Tongue (tissue), 2 donors: ENCODE results near the gene CDK19. TPM values are rescaled to one million over a fixed set of nuclear protein-coding genes. Genes with fewer than 3 reads are reported as not detected.
"Not testable (repeated sequence)": the region's sequence is repeated elsewhere in the genome, so short reads cannot be mapped to it uniquely, and the experiment has no call there.

Source experiments
- DNase-seq: peaks from one replicate; pipeline ENCODE4 v3.0.0-alpha.2; 2015
- total RNA-seq: library from RNA; depleted of rRNA; stranded (reverse); fragments of >200 nt; gene quantifications from one replicate; pipeline ENCODE4 v1.2.3, GENCODE V29; 2014

Gene CDK19
- 20.3 TPM for total RNA-seq

DNA sequence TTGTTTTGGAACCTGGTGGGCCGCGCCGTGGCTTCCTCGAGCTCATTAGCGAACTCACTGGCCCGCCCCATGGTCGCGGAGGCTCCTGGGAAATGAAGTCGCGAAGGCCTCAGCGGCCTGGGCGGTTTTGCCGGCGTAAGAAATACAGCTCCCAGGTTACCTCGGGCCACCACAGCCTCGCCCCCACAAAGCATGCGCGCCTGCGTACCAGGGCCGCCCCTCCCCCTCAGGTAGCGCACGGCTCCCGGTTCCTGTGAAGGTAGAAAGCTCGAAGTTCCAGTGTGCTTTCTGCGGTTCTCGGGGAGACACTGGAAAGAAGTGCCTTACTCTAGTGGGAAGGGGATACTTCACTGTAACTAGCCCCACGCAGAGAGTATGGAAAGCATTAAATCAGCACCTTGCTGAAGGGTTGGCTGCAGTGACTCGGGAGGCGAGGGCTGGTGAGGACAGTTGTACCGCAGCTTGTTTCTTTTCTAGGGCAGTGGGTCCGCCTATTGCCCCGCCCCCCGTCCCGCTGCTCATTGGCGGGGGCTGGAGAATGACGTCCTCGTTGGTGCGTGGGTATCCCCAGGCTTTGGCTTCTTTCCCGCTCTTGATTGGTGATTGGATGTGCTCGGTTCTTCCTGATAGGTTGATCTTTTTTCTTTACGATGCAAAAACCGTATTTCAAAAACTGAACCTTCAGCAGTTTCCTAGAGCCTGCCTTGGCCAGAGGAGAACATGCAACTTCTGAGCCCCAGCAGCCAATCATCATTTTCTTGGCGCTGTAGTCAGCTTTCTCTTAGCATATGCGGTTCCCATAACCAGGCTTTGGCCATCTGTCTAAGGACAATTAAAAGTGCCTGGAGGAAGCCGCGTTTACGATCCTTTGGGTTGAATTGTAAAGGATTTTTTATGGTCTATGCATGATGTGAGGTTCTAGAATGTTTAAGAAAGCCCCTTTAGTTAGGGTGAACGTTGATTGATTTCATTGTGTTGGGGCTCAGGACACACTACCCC is at the start of gene CDK19:
Gene CDK19 (minus strand): TSS at position 59 of the 999 bp plus-strand sequence. CDS start 333 bp downstream, outside the sequence.
- peak; percentile 99 for DNase-seq

DNA sequence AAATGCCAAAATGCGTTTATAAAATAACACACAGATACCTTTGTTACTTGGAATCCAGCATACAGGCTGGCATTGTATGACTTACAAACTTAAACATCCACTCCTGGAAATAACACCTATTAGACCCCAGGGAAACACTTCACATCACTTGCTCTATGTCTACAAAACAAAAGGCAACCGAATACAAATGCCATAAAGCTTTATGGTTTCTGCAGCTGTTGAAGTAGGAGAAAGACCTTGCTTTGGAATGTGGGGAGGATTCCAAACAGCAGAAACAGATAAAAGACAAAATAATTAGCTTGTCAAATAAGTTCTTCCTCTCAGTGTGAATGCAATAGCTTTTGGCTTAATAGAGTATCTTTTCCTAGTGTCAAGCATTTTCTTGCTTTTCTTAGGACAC is 49.6 kb upstream of the CDK19 start:
- DNase-seq: no peak

DNA sequence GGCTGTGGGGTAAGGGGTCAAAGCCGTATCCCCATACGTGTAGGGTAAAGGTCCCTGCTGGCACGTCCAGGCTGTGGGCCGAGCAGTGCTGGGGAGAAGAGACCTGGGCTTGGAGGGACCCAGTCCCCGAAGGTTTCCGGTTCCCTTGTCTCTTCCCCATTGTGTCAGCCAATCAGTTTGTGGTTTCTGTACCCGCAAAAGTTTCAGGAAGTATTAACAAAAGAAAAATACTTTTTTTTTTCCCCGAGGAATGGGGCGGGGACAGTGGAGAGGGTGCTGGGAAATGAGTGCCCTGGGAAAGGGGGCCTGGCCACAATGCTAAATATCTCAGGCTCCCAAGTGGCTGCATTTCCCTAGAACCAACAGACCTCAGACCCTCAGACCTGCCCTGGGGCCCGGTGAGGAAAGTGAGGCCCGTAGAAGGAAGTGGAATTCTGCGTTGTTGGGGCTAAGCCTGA is 44.1 kb upstream of the CDK19 start:
- DNase-seq: no peak

DNA sequence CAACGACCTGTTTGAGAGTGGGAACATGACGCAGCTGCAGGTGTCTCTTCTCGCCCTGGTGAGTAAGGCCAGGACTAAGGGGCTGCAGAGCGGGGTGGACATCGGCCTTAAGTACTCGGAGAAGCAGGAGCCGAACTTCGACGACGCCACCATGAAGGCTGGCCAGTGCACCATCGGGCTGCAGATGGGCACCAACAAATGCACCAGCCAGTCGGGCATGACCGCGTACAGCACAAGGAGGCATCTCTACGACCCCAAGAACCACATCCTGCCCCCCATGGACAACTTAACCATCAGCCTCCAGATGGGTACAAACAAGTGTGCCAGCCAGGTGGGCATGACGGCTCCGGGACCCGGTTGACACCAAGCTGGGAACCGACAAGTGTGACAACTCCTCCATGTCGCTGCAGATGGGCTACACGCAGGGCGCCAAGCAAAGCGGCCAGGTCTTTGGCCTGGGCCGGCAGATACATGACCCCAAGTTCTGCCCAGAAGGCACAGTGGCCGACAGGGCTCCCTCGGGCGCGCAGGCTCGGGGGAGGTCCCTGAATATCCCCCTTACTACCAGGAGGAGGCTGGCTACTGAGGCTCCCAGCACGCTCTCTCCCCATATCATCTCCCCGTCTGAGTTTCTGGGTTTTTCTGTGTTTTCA is 43.4 kb upstream of the CDK19 start:
- no peak for DNase-seq

DNA sequence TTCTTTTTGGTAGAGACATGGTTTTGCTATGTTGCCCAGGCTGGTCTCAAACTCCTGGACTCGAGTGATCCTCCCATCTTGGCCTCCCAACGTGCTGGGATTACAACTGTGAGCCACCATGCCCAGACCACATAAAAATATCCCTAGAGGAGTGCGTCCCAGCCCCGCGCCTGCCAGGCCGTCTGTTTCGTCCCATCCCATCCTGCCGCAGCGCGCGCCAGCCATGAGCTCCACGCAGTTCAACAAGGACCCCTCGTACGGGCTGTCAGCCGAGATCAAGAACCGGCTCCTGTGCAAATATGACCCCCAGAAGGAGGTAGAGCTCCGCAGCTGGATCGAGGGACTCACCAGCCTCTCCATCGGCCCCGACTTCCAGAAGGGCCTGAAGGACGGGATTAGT is 42.7 kb upstream of the CDK19 start:
- DNase-seq: no peak

DNA sequence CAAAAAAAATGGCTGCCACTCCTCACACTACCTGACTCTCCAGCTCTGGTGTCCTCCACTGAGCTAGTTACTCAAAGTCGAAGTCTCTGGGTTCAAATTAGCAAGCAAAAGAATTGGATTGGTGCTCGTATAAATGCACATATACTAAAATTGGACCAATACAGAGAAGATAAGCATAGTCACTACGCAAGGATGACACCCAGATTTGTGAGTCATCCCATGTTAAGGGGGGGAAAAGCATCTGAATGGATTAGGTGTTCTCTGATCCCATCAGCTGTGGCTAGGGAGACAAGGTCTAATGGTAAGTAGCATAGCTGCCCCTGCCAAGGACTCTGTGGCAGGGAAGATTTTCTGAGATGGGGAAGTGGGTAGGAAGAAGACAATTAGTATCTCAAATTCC is 41.0 kb upstream of the CDK19 start:
- no peak for DNase-seq

DNA sequence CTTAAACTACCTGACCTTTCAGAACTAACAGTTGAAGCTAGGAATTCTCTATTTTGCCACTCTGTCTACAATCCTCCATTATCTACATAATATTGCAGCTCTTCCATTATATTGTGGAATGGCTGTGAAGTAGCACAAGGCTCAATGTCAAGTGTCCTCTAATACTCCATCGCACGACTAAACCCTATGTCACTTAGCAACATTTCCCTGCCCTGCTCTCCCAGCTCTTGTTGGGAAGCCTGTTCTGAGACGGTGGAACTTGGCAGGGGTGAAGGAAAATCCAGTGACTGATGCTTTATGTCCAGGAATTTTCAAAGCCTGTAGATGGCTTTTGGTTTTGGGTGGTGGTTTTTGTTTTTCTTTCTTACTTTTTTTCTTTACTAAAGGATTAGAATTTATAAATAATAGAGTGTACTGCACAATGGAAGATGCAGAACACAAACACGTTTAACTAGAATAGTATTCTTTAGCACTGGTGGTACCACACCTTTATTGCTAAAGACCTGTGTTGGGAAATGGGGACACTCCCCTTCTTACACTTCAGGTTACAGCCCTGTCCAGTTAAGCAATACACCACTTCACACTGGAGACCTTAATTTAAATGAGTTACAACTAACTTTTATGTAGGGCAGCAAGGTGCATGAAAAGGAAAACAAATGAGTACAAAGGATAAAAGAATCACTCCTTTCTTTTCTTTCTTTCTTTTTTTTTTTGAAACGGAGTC is 38.6 kb upstream of the CDK19 start:
- DNase-seq: no peak

DNA sequence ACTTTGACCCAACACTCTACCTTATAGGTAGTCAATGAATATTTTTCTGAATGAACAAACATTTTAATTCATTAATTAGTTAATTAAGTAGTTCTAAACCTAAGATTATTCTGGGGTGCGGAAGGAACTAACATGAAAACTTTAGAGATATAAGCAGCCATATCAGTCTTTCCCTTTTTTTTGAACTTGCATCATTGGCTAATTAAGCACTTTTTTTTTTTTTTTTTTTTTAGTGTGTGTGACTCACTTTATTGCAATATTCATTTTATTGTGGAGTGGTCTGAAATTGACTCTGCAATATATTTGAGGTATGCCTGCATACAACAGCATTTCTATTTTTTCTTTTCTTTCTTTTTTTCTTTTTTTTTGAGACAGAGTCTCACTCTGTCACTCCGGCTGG is 37.5 kb upstream of the CDK19 start:
- no peak for DNase-seq

DNA sequence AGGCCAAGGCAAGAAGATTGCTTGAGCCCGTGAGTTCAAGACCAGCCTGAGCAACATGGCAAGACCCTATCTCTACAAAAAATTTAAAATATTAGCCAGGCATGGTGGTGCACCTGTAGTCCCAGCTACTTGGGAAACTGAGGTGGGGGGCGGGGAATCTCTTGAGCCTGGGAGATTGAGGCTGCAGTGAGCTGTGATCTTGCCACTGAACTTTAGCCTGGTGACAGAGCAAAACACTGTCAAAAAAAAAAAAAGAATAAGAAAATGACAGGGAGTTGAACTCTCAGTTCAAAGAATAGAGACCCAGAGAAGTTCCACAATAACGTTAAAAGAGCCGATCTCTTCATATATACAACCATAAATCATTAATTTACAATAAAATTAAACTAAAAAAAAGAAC is 34.5 kb upstream of the CDK19 start:
- no peak for DNase-seq

DNA sequence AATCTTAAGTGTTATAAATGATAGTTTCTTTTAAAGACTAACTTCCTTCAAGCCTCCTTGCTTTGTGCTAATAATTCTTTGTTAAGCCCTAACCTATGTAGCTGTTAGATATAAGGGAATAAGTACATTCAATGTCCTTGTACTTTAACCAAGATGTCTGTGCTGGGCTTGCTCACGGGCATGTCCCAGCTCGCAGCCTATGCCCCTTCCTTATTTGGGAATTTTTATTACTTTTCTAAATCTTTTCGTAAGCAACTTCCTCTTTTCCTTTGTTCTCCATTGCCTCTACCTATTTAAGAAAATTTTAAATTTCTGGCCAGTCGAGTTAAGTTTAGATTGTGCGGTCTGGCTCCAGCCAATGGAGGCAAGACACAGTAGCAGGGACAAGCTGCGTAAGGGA is 26.0 kb upstream of the CDK19 start:
- DNase-seq: no peak

DNA sequence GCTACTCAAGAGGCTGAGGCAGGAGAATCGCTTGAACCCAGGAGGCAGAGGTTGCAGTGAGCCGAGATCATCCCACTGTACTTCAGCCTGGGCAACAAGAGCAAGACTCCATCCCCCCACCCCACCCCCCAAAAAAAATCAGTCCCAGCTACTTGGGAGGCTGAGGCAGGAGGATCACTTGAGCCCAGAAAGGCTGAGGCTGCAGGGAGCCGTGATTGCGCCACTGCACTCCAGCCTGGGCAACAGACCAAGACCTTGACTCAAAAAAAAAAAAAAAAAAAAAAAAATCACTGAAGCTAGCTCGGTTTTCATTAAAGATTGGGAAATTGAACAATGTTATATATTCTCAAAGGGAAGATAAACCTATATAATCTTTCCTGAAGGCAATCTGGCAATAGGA is 20.5 kb upstream of the CDK19 start:
- DNase-seq: not testable (repeated sequence)

DNA sequence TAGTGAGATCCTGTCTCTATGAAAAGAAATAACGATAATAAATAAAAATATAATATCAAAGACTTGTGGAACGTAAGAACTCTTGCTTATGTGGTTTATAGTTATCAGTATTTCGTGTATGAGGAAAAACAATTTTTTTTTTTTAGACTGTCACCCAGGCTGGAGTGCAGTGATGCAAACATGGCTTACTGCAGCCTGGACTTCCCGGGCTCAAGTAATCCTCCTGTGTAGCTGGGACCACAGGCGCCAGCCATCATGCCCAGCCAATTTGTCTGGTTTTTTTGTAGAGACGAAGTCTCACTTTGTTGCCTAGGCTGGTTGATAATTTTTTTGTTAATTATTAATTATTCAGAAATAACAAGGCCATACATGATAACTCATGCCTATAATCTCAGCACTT is 18.6 kb upstream of the CDK19 start:
- DNase-seq: no peak

DNA sequence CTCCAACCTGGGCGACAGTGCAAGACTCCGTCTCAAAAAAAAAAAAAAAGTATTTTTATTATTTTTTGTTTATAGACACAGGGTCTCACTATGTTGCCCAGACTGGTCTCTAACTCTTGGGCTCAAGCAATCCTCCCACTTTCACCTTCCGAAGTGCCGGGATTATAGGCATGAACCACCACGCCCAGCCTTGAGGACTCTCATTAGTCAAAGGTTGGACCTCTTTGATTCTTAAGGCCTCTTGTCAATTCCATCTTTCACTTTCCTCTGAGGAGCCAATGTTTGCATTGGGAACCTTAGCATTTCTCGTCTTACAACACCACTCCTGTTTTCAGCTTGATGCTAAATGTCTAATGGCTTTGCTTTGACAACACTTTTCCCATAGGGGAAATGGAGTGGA is 16.1 kb upstream of the CDK19 start:
- DNase-seq: no peak

DNA sequence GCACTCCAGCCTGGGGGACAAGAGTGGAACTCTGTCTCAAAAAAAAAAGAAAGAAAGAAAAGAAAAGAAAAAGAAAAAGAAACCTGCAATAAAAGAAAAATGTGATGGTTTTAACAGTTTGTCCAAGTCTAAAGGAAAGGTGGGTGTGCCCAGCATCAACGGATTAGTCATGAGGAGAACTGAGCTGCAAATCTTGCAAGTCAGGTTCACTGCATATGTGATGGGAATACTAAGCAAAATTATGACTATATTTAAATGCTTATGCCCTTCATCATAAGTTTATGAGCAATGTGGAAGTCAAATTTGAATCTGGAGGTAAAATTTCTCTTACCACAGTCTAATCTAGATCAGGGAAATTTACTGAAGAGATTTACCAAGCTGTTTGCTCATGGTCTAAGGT is 13.1 kb upstream of the CDK19 start:
- DNase-seq: no peak

DNA sequence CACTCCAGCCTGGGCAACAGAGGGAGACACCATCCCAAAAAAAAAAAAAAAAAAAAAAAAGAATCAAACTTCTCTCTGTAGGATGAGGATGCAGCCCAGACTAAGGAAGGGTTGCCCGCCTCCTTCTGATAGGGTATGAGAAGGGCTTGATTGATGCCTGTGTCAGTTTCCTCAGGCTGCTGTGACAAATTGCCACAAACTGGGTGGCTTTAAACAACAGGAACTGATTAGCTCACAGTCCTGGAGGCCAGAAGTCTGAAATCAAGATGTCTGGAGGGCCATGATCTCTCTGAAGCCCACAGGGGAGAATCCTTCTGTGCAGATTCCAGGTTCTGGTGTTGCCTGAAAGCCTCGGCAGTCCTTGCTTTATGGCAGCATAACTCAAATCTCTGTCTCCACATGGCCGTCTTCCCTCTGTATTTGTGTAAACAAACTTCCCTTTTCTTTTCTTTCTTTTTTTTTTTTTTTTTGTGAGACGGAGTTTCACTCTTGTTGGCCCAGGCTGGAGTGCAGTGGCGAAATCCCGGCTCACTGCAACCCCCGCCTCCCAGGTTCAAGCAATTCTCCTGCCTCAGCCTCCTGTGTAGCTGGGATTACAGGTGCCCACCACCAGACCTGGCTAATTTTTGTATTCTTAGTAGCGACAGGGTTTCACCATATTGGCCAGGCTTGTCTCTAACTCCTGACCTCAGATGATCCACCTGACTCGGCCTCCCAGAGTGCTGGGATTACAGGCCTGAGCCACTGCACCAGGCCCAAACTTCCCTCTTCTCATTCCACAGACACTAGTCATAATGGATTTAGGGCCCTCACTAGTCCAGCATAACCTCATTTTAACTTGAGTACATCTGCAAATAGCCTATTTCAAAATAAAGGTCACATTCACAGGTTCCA is 11.2 kb upstream of the CDK19 start:
- no peak for DNase-seq

DNA sequence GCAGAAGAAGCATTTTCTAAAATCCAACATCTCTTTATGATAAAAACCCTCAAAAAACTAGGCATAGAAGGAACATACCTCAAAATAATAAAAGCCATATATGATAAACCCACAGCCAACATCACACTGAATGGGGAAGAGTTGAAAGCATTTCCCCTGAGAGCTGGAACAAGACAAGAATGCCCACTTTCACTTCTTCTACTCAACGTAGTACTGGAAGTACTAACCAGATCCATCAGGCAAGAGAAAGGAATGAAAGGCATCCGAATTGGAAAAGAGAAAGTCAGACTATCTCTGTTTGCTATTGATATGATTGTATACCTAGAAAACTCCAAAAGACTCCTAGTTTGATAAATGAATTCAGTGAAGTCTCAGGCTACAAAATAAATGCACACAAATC is 7.9 kb upstream of the CDK19 start:
- DNase-seq: no peak

DNA sequence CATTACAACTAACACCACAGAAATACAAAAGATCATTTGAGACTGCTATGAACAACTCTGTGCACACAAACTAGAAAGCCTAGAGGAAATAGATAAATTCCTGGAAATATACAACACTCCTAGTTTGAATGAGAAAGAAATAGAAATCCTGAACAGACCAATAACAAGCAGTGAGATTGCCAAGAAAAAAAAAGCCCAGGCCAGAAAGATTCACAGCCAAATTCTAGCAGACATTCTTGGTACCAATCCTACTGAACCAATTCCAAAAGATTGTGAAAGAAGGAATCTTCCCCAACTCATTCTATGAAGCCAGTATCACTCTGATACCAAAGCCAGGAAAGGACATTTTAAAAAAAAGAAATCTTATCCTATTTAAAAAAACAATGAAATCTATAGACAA is 7.0 kb upstream of the CDK19 start:
- DNase-seq: no peak

DNA sequence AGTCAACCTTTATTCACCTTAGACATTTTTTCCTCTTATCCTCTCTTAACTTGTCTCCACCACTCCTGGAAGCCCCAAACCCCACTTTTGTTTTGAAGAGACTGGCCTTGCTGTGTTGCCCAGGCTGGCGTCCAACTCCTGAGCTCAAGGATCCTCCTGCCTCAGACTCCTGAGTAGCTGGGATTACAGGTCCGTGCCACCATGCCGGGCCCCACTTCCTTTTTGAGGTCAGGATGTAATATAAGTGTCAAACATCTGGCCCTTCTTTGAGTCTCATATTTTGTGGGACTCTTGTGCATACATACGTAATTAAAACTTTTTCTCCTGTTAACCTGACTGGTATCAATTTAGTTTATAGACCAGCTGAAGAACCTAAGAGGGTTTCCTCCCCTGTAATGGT is 1.4 kb upstream of the CDK19 start:
- no peak for DNase-seq

DNA sequence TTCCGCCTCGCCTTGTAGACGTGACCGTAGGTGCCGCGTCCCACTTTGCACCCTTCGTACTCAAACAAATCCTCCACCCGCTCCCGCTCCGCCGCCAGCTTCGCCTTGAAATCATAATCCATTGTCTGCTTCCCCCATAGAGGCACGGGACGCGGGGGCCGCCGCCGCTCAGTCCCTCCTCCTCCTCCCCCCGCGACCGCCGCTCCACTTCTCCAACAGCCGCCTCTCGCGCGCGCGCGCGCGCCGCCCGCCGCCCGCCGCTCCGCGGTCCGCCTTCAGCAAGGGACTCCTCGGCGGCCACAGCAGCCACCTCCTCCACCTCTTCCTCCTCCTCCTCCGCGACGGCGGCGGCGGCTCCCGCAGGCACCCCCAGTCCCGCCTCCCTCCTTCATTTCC is 256 bp downstream of the CDK19 start:
- no peak for DNase-seq

DNA sequence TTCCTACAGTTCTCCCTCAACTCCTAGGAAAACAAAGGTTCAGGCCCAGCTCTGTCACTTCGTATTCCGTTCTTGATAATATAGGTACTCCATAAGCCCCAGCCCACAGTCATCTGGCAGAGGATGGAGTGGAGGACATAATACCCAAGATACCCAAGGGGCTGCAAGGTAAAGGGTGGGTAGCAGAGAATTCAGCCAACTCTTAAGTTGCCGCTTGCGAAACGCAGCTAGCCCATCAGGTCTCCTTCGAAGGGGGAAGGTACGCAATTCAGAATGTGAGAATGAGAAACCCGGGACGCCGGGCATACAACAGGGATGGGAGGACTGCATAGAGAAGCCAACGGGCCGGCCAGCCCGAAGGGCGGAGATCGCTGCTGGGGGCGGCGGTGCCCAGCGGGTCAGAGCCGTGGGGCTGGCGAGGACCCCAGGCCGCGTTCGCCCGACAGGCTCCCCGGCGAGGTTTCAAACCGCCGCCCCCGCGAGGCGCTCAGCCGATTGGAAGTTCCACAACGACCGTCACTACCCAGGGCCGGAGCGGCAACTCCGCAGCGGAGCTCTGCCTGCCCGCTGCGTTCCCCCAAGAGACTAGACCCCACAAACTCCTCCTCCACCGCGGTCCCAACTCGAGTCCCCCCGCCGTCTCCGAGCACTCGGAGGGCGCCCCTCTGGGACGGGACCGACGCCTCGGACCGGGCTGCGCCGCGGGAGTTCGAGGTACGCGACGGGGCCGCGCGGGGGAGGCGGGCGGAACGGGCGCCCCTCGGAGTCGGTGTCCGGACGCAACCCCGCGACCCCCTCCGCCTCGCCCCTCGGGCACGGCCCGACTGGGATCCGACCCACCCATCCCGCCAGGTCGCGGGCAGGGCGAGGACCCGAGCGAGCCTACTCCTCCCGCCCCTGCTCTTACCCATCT is 911 bp downstream of the CDK19 start:
- peak; percentile 70 for DNase-seq
